GM12801 (cell line): ENCODE results near the gene NCCRP1.

Experiments
- CTCF ChIP-seq: IDR thresholded peaks from one replicate; pipeline ENCODE4 v1.5.1; 2011; ENCODE audit warnings: control low read depth; ENCODE audit not compliant: insufficient read length; ENCODE audit errors: extremely low read depth

NCCRP1 gene

GRCh38 chr19:39154629-39155100, 42.1 kb upstream of the NCCRP1 start:
- no peak for TF ChIP-seq CTCF

- TF ChIP-seq CTCF, result no peak
Measured at GRCh38 chr19:39155114-39155700, 41.6 kb upstream of the NCCRP1 start.

- no peak for TF ChIP-seq CTCF
Measured at GRCh38 chr19:39155741-39156140, 41.0 kb upstream of the NCCRP1 start.

- no peak for TF ChIP-seq CTCF
Measured at GRCh38 chr19:39156326-39157230, 40.2 kb upstream of the NCCRP1 start.

- TF ChIP-seq CTCF, result no peak
Measured at GRCh38 chr19:39157275-39157996, 39.3 kb upstream of the NCCRP1 start.

GRCh38 chr19:39157997-39158389, 38.8 kb upstream of the NCCRP1 start:
- TF ChIP-seq CTCF, result no peak

- TF ChIP-seq CTCF, result no peak
Measured at GRCh38 chr19:39158646-39159260, 38.0 kb upstream of the NCCRP1 start.
